ENCODE measurements around the gene FBLN1. TPM values are rescaled to one million over a fixed set of nuclear protein-coding genes. Genes with fewer than 3 reads are reported as not detected.
"Not testable (repeated sequence)": the region's sequence is repeated elsewhere in the genome, so short reads cannot be mapped to it uniquely, and the experiment has no call there.

Gene FBLN1
- total RNA-seq, 1 donor from 2014 or later, result not detected

GRCh38 chr22:45599836-45600577 lies 97.3 kb downstream of the FBLN1 start:
- no peaks in the 10 kb centered on the region for H3K9me3 Mint-ChIP-seq
- H3K4me1 Mint-ChIP-seq, result no peaks in the 10 kb centered on the region
- peaks cover 2% of the 10 kb centered on the region for H3K27me3 Mint-ChIP-seq
- DNase-seq, result no peak
- intact Hi-C loops (cut with micrococcal nuclease), result no loop called here
- no peak overlapping the region for H3K27ac Mint-ChIP-seq
- H3K36me3 Mint-ChIP-seq (ENCODE audit: low read depth), result no peaks in the 10 kb centered on the region
- no peak overlapping the region for H3K4me3 Mint-ChIP-seq

GRCh38 chr22:45600790-45601730 lies 98.4 kb downstream of the FBLN1 start:
- Mint-ChIP-seq H3K27ac (no peak overlapping the region), H3K9me3 (no peaks in the 10 kb centered on the region), H3K27me3 (peaks cover 2% of the 10 kb centered on the region), H3K4me1 (no peaks in the 10 kb centered on the region), H3K36me3 (ENCODE audit: low read depth) (no peaks in the 10 kb centered on the region), H3K4me3 (no peak overlapping the region)
- no peak for DNase-seq
- intact Hi-C loops (cut with micrococcal nuclease), result no loop called here

GRCh38 chr22:45602004-45602733 lies 99.5 kb downstream of the FBLN1 start:
- intact Hi-C loops (cut with micrococcal nuclease), result no loop called here
- Mint-ChIP-seq H3K27me3 (peaks cover 4% of the 10 kb centered on the region), H3K36me3 (ENCODE audit: low read depth) (no peaks in the 10 kb centered on the region), H3K27ac (no peak overlapping the region), H3K4me3 (no peak overlapping the region), H3K4me1 (no peaks in the 10 kb centered on the region), H3K9me3 (no peaks in the 10 kb centered on the region)
- DNase-seq, result no peak

DNA sequence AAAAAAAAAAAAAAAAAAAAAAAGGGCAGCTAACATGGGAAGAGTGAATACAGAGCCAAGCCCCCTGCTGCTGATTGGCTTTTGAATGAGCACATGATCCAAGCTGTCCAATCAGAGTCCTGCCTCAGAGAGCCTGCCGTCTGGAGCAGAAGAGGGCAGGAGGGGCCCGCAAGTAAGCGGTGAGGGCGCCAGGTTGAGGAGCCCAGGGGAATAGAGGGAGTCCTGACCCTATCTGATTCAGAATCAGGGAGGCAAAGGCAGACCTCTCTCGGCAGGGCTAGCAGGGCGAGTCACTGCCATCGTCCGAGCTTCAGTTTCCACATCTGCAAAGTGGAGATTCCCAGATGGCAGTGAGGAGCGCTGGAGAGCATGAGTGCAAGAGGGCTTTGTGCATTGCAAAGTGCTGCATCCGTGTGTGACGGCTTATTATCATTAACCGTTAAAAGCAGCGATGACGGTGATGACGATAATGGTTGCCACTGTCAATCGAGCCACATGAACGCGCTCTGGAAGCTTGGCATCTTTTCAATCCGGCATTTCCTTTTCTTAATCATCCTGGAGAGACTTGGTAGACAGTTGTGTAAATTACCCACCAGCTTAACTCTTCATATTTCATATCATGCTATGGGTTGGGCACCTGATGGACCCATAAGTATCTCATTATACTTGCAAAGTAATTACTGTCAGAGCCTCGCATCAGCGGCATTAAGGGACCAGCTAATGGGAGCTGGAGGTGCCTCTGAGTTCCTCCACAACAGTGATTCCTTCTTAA lies 100.3 kb downstream of the FBLN1 start:
- no peak for DNase-seq
- Mint-ChIP-seq H3K9me3 (no peaks in the 10 kb centered on the region), H3K27me3 (peaks cover 4% of the 10 kb centered on the region), H3K36me3 (ENCODE audit: low read depth) (no peaks in the 10 kb centered on the region), H3K4me1 (no peaks in the 10 kb centered on the region), H3K4me3 (no peak overlapping the region), H3K27ac (no peak overlapping the region)
- intact Hi-C loops (cut with micrococcal nuclease), result no loop called here

GRCh38 chr22:45603619-45604018 lies 100.9 kb downstream of the FBLN1 start:
- H3K4me3 Mint-ChIP-seq, result no peak overlapping the region
- H3K27me3 Mint-ChIP-seq, result peaks cover 4% of the 10 kb centered on the region
- H3K36me3 Mint-ChIP-seq (ENCODE audit: low read depth), result no peaks in the 10 kb centered on the region

DNA sequence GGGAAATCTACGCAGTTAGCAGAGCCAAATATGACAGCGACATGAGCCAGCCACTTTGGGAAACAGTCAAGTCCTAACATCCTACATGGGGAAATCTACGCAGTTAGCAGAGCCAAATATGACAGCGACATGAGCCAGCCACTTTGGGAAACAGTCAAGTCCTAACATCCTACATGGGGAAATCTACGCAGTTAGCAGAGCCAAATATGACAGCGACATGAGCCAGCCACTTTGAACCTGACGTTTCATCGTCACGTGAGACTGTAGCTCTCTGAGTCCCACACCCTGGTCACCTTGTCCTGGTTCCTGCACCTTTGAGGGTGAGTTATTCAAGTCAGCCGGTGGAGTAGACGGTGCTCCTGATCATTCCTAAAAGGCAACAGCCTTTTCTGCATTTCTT lies 105.4 kb downstream of the FBLN1 start:
- H3K36me3 Mint-ChIP-seq (ENCODE audit: low read depth); H3K4me3 Mint-ChIP-seq; DNase-seq; H3K9me3 Mint-ChIP-seq; H3K27me3 Mint-ChIP-seq; H3K27ac Mint-ChIP-seq; intact Hi-C loops (cut with micrococcal nuclease); H3K4me1 Mint-ChIP-seq: not testable (repeated sequence)

More at GRCh38 chr22:45603619-45604018, 100.9 kb downstream of the FBLN1 start:
- intact Hi-C loops (cut with micrococcal nuclease), result no loop called here
- no peak for DNase-seq
- peaks cover 2% of the 10 kb centered on the region for H3K4me1 Mint-ChIP-seq
- no peak overlapping the region for H3K27ac Mint-ChIP-seq
- H3K9me3 Mint-ChIP-seq, result no peaks in the 10 kb centered on the region

DNA sequence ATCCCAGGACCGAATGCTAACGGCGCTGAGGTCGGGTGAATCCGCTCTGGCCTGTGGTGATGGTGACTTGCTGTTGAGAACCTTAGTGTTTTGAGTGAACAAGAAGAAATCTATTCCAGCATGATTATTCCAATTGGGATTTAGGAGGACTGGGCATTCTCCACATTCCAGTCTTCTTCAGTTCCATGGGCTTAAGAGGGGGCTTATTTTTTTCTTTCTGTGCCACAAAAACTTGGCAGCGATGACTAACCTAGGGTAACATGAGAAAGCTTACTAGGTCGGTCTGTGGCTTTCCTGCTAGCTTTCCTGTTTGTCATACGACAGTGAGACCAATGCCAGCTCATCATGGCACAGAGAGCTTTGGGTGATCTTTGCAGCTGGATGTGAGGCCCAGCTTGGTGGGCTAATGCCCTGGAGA lies 106.1 kb downstream of the FBLN1 start:
- no peaks in the 10 kb centered on the region for H3K36me3 Mint-ChIP-seq (ENCODE audit: low read depth)
- intact Hi-C loops (cut with micrococcal nuclease), result no loop called here
- H3K4me3 Mint-ChIP-seq, result no peak overlapping the region
- H3K27ac Mint-ChIP-seq, result peak overlapping the region; percentile 19
- DNase-seq, result peak; percentile 59
- H3K4me1 Mint-ChIP-seq, result peaks cover 9% of the 10 kb centered on the region
- peaks cover 4% of the 10 kb centered on the region for H3K27me3 Mint-ChIP-seq
- no peaks in the 10 kb centered on the region for H3K9me3 Mint-ChIP-seq

- peak overlapping the region; percentile 73 for H3K27ac Mint-ChIP-seq
- no peaks in the 10 kb centered on the region for H3K9me3 Mint-ChIP-seq
- H3K4me1 Mint-ChIP-seq, result peaks cover 9% of the 10 kb centered on the region
- DNase-seq, result peak; percentile 77
- no peaks in the 10 kb centered on the region for H3K36me3 Mint-ChIP-seq (ENCODE audit: low read depth)
- intact Hi-C loops (cut with micrococcal nuclease), result no loop called here
- no peaks in the 10 kb centered on the region for H3K27me3 Mint-ChIP-seq
- peak overlapping the region; percentile 18 for H3K4me3 Mint-ChIP-seq
Measured at GRCh38 chr22:45612451-45612901, 109.8 kb downstream of the FBLN1 start.

DNA sequence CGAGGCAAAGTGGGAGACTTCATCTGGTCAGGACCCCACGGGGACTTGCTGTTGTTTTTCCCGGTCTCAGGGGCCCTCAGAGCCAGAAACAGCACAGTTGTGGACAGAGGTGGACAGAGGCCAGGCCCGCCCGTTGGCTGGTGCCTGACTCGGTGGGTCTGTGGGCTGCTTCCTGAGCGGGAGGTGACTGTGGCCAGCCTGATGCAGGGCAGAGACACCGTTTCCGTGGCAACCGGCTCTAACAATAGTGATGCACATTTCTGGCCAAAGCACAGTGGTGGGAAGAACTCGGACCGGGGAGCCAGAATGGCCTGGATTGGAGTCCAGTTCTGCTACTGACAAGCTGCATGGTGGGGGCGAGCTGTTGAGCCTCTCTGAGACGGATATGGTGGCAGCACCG lies 110.3 kb downstream of the FBLN1 start:
- no peak for DNase-seq
- Mint-ChIP-seq H3K9me3 (no peaks in the 10 kb centered on the region), H3K4me3 (peak overlapping the region; percentile 18), H3K4me1 (peaks cover 9% of the 10 kb centered on the region), H3K36me3 (ENCODE audit: low read depth) (no peaks in the 10 kb centered on the region), H3K27me3 (no peaks in the 10 kb centered on the region), H3K27ac (peak overlapping the region; percentile 73)
- intact Hi-C loops (cut with micrococcal nuclease), result no loop called here

- Mint-ChIP-seq H3K4me1 (peaks cover 8% of the 10 kb centered on the region), H3K27me3 (no peaks in the 10 kb centered on the region), H3K4me3 (no peak overlapping the region), H3K36me3 (ENCODE audit: low read depth) (no peaks in the 10 kb centered on the region), H3K9me3 (peaks cover 4% of the 10 kb centered on the region), H3K27ac (no peak overlapping the region)
- no peak for DNase-seq
- intact Hi-C loops (cut with micrococcal nuclease), result no loop called here
Measured at GRCh38 chr22:45615364-45615763, 112.7 kb downstream of the FBLN1 start.

DNA sequence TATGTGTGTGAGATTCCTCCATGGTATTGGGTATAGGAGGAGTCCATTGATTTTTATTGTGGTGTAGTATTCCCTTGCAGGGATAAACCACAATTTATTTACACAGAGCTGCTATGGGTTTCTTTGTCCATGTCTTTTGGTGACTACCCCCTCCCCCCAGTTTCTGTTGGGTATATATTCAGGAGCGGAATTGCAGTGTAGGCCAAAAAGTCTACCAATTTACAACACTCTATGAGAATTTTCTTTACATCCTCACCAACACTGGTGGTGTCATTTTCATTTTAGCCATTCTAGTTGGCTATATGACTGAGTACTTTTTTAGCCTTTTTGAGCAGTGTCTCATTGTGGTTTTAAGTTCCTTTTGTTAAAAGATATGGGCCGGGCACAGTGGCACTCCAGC lies 113.7 kb downstream of the FBLN1 start:
- Mint-ChIP-seq H3K4me3 (no peak overlapping the region), H3K27me3 (no peaks in the 10 kb centered on the region), H3K4me1 (peaks cover 8% of the 10 kb centered on the region), H3K36me3 (ENCODE audit: low read depth) (no peaks in the 10 kb centered on the region), H3K9me3 (peaks cover 4% of the 10 kb centered on the region), H3K27ac (no peak overlapping the region)
- intact Hi-C loops (cut with micrococcal nuclease), result no loop called here
- no peak for DNase-seq

GRCh38 chr22:45617948-45618347 lies 115.3 kb downstream of the FBLN1 start:
- intact Hi-C loops (cut with micrococcal nuclease), result no loop called here

GRCh38 chr22:45620706-45621105 lies 118.0 kb downstream of the FBLN1 start:
- no peak overlapping the region for H3K4me3 Mint-ChIP-seq
- intact Hi-C loops (cut with micrococcal nuclease), result no loop called here
- peaks cover 4% of the 10 kb centered on the region for H3K9me3 Mint-ChIP-seq
- DNase-seq, result no peak
- H3K27me3 Mint-ChIP-seq, result peaks cover 5% of the 10 kb centered on the region
- H3K27ac Mint-ChIP-seq, result no peak overlapping the region
- H3K4me1 Mint-ChIP-seq, result peaks cover 5% of the 10 kb centered on the region
- H3K36me3 Mint-ChIP-seq (ENCODE audit: low read depth), result no peaks in the 10 kb centered on the region

More at GRCh38 chr22:45617948-45618347, 115.3 kb downstream of the FBLN1 start:
- Mint-ChIP-seq H3K9me3 (peaks cover 4% of the 10 kb centered on the region), H3K4me1 (peaks cover 5% of the 10 kb centered on the region), H3K27me3 (no peaks in the 10 kb centered on the region), H3K4me3 (no peak overlapping the region), H3K36me3 (ENCODE audit: low read depth) (no peaks in the 10 kb centered on the region), H3K27ac (no peak overlapping the region)
- DNase-seq, result no peak
